Nephron (organoid): ENCODE measurements around the gene OR1I1.

Source experiments
- H3K27ac Mint-ChIP-seq, 3 experiments: 2 replicates each; pipeline ENCODE4 v1.8.0; 2020; ENCODE audit warnings: mixed read lengths in 3 of 3, mild to moderate bottlenecking in 2 of 3, moderate library complexity in 1 of 3
- H3K27me3 Mint-ChIP-seq: 2 replicates; pipeline ENCODE4 v1.8.0; 2021; ENCODE audit warnings: low read depth, mild to moderate bottlenecking, moderate library complexity, mixed read lengths
- H3K36me3 Mint-ChIP-seq: 2 replicates; pipeline ENCODE4 v1.8.0; 2020; ENCODE audit warnings: low read depth, mixed read lengths
- H3K4me1 Mint-ChIP-seq: 2 replicates; pipeline ENCODE4 v1.8.0; 2020; ENCODE audit warnings: mixed read lengths
- H3K4me3 Mint-ChIP-seq, 3 experiments: 2 replicates each; pipeline ENCODE4 v1.8.0; 2020; ENCODE audit warnings: mild to moderate bottlenecking in 3 of 3, mixed read lengths in 3 of 3, moderate library complexity in 2 of 3
- H3K9me3 Mint-ChIP-seq: 2 replicates; pipeline ENCODE4 v1.8.0; 2020; ENCODE audit warnings: mixed read lengths
- TF ChIP-seq, protein P1 (sequence below), 3 experiments: fragments of 200-600 bp; sonication (generic); IDR thresholded peaks; one replicate each; pipeline ENCODE4 v1.5.0; 2021; ENCODE audit warnings: antibody characterized with exemption in 3 of 3; ENCODE audit not compliant: unreplicated experiment in 3 of 3

OR1I1 gene, protein sequence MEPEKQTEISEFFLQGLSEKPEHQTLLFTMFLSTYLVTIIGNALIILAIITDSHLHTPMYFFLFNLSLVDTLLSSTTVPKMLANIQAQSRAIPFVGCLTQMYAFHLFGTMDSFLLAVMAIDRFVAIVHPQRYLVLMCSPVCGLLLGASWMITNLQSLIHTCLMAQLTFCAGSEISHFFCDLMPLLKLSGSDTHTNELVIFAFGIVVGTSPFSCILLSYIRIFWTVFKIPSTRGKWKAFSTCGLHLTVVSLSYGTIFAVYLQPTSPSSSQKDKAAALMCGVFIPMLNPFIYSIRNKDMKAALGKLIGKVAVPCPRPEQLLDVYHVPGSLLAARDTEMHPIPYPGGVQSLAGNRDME

DNA sequence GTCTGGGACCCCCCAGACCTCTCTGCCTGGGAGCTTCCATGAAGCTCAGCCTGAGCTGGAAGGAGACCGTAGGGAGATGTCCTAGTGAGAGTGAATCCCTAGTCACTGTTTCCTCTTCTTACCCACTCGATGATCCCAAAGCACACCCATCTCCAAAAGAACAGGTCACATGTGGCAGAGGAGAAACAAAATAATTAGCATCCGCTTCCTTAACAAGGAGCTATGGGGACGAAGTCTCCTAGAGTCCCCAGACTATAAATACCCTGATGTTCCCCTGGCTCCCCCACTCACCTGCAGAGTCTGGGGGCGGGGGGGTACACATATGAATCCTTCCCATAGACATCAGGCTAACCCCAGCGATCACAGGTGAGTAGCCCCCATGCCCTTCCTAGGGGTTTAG, at the start of gene OR1I1:
TSS of gene OR1I1 (plus strand) at position 301 of the 400 bp plus-strand sequence. CDS start 4,855 bp downstream, outside the sequence.
- no peak within 1 kb of the TSS for H3K4me3 Mint-ChIP-seq
- no peaks in the 10 kb centered on the region for H3K36me3 Mint-ChIP-seq
- TF ChIP-seq, protein P1, sequence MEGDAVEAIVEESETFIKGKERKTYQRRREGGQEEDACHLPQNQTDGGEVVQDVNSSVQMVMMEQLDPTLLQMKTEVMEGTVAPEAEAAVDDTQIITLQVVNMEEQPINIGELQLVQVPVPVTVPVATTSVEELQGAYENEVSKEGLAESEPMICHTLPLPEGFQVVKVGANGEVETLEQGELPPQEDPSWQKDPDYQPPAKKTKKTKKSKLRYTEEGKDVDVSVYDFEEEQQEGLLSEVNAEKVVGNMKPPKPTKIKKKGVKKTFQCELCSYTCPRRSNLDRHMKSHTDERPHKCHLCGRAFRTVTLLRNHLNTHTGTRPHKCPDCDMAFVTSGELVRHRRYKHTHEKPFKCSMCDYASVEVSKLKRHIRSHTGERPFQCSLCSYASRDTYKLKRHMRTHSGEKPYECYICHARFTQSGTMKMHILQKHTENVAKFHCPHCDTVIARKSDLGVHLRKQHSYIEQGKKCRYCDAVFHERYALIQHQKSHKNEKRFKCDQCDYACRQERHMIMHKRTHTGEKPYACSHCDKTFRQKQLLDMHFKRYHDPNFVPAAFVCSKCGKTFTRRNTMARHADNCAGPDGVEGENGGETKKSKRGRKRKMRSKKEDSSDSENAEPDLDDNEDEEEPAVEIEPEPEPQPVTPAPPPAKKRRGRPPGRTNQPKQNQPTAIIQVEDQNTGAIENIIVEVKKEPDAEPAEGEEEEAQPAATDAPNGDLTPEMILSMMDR (IDR thresholded peaks at IDR 0.05; ENCODE audit: unreplicated experiment in 3 of 3) = no peak
- H3K4me1 Mint-ChIP-seq = no peaks in the 10 kb centered on the region
- H3K27me3 Mint-ChIP-seq = peaks cover 55% of the 10 kb centered on the region
- H3K9me3 Mint-ChIP-seq = no peaks in the 10 kb centered on the region
- H3K27ac Mint-ChIP-seq = no peak within 1 kb of the TSS

GRCh38 chr19:15035795-15036311, 46.2 kb upstream of the OR1I1 start:
- H3K4me3 Mint-ChIP-seq = no peak overlapping the region
- H3K9me3 Mint-ChIP-seq = no peaks in the 10 kb centered on the region
- H3K27me3 Mint-ChIP-seq = peaks cover 17% of the 10 kb centered on the region
- no peaks in the 10 kb centered on the region for H3K36me3 Mint-ChIP-seq
- no peak overlapping the region for H3K27ac Mint-ChIP-seq
- TF ChIP-seq, protein P1 (IDR thresholded peaks at IDR 0.05; ENCODE audit: unreplicated experiment in 3 of 3) = no peak
- H3K4me1 Mint-ChIP-seq = peaks cover 5% of the 10 kb centered on the region

DNA sequence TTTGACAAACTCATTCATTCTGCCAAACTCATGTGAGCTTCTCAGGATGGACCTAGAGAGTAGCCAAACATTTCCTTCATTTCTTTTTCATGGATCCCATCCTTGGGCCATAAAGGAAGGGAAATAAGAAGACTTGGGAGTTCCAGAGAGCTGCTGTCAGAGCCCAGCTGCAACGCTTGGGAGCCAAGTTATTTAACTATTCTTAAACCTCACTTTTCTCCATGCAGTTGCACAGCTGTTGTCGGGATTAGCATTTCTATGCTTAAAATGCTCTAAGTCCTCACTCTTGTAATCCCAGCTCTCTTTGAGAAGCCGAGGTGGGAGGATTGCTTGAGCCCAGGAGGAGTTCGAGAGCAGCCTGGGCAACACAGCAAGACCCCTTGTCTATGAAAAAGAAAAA, 44.4 kb upstream of the OR1I1 start:
- no peak overlapping the region for H3K27ac Mint-ChIP-seq
- H3K4me3 Mint-ChIP-seq = no peak overlapping the region
- TF ChIP-seq, protein P1 (IDR thresholded peaks at IDR 0.05; ENCODE audit: unreplicated experiment in 3 of 3) = no peak
- H3K4me1 Mint-ChIP-seq = peaks cover 5% of the 10 kb centered on the region
- no peaks in the 10 kb centered on the region for H3K36me3 Mint-ChIP-seq
- no peaks in the 10 kb centered on the region for H3K9me3 Mint-ChIP-seq
- H3K27me3 Mint-ChIP-seq = peaks cover 13% of the 10 kb centered on the region

DNA sequence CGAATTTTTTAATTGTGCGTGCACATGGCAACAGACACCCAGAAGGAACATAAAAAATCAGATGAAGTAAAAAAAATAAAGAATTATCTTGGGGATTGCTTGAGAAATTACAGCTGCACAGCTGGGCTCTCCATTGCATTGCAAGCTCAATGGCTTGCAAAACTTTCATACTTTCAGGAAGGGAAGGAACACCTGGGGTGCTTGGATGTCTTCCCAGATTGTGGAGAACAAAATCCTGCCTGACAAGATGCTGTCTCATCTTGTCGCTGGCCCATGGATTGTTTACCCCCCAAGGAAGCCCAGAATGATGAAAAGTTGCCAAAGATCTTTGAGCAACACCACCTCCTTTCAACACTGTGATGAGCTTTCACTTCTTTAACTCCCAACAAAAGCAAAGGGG, 43.7 kb upstream of the OR1I1 start:
- Mint-ChIP-seq H3K9me3 (no peaks in the 10 kb centered on the region), H3K27me3 (peaks cover 13% of the 10 kb centered on the region), H3K27ac (no peak overlapping the region), H3K36me3 (no peaks in the 10 kb centered on the region), H3K4me1 (peaks cover 5% of the 10 kb centered on the region), H3K4me3 (no peak overlapping the region)
- TF ChIP-seq, protein P1 (IDR thresholded peaks at IDR 0.05; ENCODE audit: unreplicated experiment in 3 of 3) = no peak

DNA sequence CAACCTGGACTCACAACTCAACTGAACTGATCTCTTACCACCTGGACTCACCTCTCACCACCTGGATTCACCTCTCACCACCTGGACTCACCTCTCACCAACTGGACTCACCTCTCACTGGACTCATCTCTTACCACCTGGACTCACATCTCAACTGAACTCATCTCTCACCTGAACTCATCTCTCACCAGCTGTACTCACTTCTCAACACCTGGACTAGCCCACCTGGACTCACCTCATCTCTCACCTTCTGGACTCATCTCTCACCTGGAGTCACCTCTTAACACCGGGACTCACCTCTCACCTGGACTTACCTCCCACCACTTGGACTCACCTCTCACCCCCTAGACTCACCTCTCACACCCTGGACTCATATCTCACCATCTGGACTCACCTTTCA, 40.0 kb upstream of the OR1I1 start:
- TF ChIP-seq, protein P1 (IDR thresholded peaks at IDR 0.05; ENCODE audit: unreplicated experiment in 3 of 3) = no peak
- Mint-ChIP-seq H3K27ac (no peak overlapping the region), H3K4me1 (peaks cover 5% of the 10 kb centered on the region), H3K36me3 (no peaks in the 10 kb centered on the region), H3K9me3 (peaks cover 3% of the 10 kb centered on the region), H3K4me3 (no peak overlapping the region), H3K27me3 (no peaks in the 10 kb centered on the region)

DNA sequence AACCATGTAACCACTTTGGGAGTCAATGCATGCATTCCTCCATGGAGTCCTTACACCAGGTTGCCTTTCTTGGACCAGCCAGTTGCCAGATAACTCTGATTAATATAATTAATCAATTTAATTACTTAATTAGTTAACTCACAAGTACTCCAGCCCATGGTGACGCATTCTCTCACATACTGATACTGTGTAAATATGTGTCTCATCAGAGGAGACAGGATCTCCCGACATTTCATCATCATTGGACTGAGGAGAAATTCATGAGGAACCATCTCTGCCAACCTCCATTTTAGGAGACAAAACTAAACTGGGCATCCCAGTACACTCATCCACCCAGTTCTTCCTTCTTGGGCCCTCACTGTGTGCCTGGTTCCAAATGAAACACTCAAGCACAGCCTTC, 39.2 kb upstream of the OR1I1 start:
- Mint-ChIP-seq H3K9me3 (peaks cover 3% of the 10 kb centered on the region), H3K4me1 (peaks cover 5% of the 10 kb centered on the region), H3K27me3 (peaks cover 4% of the 10 kb centered on the region)

More for the DNA sequence above, 39.2 kb upstream of the OR1I1 start:
- H3K36me3 Mint-ChIP-seq = no peaks in the 10 kb centered on the region
- no peak overlapping the region for H3K4me3 Mint-ChIP-seq
- TF ChIP-seq, protein P1 (IDR thresholded peaks at IDR 0.05; ENCODE audit: unreplicated experiment in 3 of 3) = no peak
- H3K27ac Mint-ChIP-seq = no peak overlapping the region
